KMS-11 (cell line): ENCODE data around the gene FYB1.

Experiments
- H2AFZ ChIP-seq: fragments of 200-600 bp; sonication (generic); 2 replicates; pipeline ENCODE4 v1.6.1; 2016; ENCODE audit warnings: antibody characterized with exemption, mixed run types, low read depth
- H3K27ac ChIP-seq: fragments of 200-600 bp; sonication (generic); 2 replicates; pipeline ENCODE4 v1.6.1; 2016; ENCODE audit warnings: mild to moderate bottlenecking, mixed run types
- H3K27me3 ChIP-seq: fragments of 200-600 bp; sonication (generic); 2 replicates; pipeline ENCODE4 v1.6.1; 2017; ENCODE audit warnings: mild to moderate bottlenecking, low read depth, mixed run types, moderate library complexity; ENCODE audit not compliant: insufficient read depth
- H3K36me3 ChIP-seq: fragments of 200-600 bp; sonication (generic); 2 replicates; pipeline ENCODE4 v1.6.1; 2017; ENCODE audit warnings: mild to moderate bottlenecking, mixed run types; ENCODE audit not compliant: insufficient read depth
- H3K4me1 ChIP-seq: fragments of 200-600 bp; sonication (generic); 2 replicates; pipeline ENCODE4 v1.6.1; 2016; ENCODE audit warnings: mild to moderate bottlenecking, low read depth, mixed run types; ENCODE audit not compliant: poor library complexity, severe bottlenecking
- H3K4me2 ChIP-seq: fragments of 200-600 bp; sonication (generic); 2 replicates; pipeline ENCODE4 v1.7.0; 2016; ENCODE audit warnings: mild to moderate bottlenecking, mixed run types
- H3K4me3 ChIP-seq: fragments of 200-600 bp; sonication (generic); IDR thresholded peaks from 2 replicates; pipeline ENCODE4 v1.6.1; 2017; ENCODE audit warnings: low read depth, low read length, mixed read lengths; ENCODE audit not compliant: insufficient read depth
- H3K79me2 ChIP-seq: fragments of 200-600 bp; sonication (generic); 2 replicates; pipeline ENCODE4 v1.6.1; 2016; ENCODE audit warnings: low read depth, mixed run types; ENCODE audit not compliant: insufficient read depth
- H3K9ac ChIP-seq: fragments of 200-600 bp; sonication (generic); 2 replicates; pipeline ENCODE4 v1.6.1; 2016; ENCODE audit warnings: mild to moderate bottlenecking, mixed run types
- H4K20me1 ChIP-seq: fragments of 200-600 bp; sonication (generic); 2 replicates; pipeline ENCODE4 v1.6.1; 2016; ENCODE audit warnings: mild to moderate bottlenecking, mixed run types; ENCODE audit not compliant: insufficient read depth
- CTCF ChIP-seq: fragments of 200-600 bp; sonication (generic); conservative IDR thresholded peaks from 2 replicates; pipeline ENCODE4 v1.6.1; 2017; ENCODE audit warnings: low read depth, mild to moderate bottlenecking, antibody characterized with exemption, low read length, moderate library complexity, mixed read lengths

Gene FYB1

GRCh38 chr5:39055768-39056398 is 163.5 kb downstream of the FYB1 start:
- H3K9ac ChIP-seq: no peak overlapping the region
- no peak overlapping the region for H3K4me2 ChIP-seq
- H3K36me3 ChIP-seq: no peaks in the 10 kb centered on the region
- peaks cover 67% of the 10 kb centered on the region; the same call in 1 of the 2 replicates for H3K79me2 ChIP-seq
- no peak for TF ChIP-seq CTCF
- H3K4me3 ChIP-seq: no peak overlapping the region
- H4K20me1 ChIP-seq: peaks cover 11% of the 10 kb centered on the region; the same call in 1 of the 2 replicates
- peaks cover 20% of the 10 kb centered on the region for H3K4me1 ChIP-seq
- H2AFZ ChIP-seq: no peak overlapping the region
- H3K27ac ChIP-seq: no peak overlapping the region
- no peaks in the 10 kb centered on the region for H3K27me3 ChIP-seq
